Stimulated activated naive CD8-positive, alpha-beta T cell treated with anti-CD3 and anti-CD28 coated beads, Interleukin-15, Interleukin-2, amounts not matched to agents 100 U/mL and 50 U/mL, for 24 hours (primary cell): Measurements from ENCODE around the gene RNF144A.
"Not testable (repeated sequence)": the region's sequence is repeated elsewhere in the genome, so short reads cannot be mapped to it uniquely, and the experiment has no call there.

Source experiments
- ATAC-seq: fragments of 150-1000 bp; cut with Tn5 transposase; one replicate; pipeline ENCODE4 v1.10.0; 2021
- DNase-seq: peaks from one replicate; pipeline ENCODE4 v3.0.0; 2021

Gene RNF144A

DNA sequence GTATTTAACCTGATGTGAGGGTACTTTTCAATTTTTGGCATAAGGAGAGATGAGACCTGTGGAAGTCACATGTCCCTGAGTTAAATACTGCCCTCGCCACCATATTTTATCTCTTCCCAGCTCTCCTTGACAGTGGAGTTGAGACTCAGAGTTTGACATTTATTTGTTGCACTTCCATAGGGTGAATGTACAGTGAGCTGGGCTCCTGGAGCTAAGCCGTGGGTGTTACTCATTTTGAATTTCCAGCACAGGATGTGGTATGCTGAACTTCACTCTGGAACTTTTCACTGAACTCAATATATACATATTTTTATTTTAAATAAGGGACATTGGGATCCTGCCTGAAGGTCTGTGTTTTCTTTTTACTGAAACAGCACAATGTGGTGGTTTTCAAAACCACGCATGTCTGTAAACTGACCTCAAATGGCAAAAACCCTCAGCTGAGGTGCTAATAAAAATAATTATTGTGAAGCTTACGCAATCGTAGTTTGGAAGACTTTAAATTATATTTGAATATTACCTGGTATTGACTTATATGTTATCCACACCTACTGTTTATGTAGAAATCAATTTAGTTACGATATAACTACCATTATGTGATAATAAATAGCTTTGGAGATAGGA, 12.1 kb downstream of the RNF144A start:
- DNase-seq (no peak), ATAC-seq (peak; percentile 72)

DNA sequence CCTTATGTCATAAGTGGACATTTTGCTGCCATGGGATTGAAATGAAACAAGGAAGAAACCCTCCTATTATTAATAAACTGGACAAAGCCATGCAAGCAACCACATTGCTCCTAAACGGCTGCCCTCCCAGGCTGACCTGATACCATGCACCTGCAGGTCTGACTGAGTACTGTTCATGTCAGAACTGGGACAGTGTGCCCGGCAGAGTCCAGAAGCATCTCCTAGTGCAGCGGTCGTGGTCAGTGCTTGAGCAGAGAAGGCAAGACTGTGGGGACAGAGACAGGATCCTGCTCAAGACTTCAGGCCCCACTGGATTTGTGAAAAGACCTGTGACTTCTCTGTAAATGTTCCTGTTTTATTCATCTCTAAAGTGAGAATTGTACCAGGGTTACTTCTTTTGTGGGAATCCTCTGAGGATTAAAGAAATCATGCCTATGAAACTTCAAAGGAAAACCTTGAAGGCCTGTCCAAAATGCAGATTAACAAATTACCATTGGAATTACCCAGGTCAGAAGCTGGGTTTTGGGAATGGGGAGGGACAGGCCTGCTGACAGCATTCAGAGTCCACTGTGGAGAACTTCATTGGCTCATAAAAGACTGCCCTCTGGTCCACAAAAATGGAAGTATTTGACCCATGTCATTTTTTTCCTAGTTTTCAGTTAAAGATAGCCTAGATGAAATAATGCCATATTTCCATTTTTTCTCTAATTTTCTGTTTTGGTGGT, 13.9 kb downstream of the RNF144A start:
- DNase-seq: no peak
- ATAC-seq: no peak

GRCh38 chr2:6931753-6932152, 14.5 kb downstream of the RNF144A start:
- DNase-seq (no peak), ATAC-seq (no peak)

GRCh38 chr2:6932206-6932605, 15.0 kb downstream of the RNF144A start:
- no peak for DNase-seq
- no peak for ATAC-seq

DNA sequence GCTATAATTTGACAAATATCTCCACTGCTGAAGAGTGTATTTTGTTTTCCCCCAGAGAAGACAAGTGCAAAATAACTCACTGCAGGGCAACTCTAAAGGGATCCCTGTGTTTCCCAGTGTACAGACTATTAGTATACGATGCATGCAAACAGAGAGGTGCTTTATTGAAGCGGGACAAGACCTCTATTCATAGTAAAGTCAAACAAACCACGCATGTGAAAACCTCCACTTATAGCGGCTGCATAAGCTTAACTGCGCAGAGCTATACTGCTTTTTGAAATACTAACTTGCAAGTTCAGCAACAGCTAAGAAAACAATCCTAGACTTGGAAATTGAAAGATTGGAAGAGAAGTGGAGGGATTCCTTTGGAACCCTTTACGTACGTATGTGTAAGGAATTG, 15.6 kb downstream of the RNF144A start:
- DNase-seq (no peak), ATAC-seq (no peak)

GRCh38 chr2:6933911-6934310, 16.7 kb downstream of the RNF144A start:
- no peak for DNase-seq
- ATAC-seq: no peak

DNA sequence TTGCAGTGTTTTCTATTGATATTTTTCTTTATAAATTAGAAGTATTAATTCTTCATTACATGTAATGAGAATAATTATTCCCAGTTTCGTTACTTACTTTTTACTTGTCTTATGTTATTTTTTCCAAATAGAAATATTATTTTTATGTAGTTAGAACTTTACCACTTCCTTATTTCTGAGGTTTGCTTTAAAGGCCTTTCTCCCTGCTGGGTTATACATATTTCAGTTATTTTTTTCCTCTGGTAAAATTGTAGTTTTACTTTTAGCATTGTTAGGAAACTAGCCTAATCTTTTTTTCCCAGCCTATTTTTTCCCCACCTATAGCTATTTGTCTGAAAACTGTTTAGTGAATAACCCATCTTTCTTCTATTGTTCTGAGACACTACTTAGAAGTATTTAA, 17.1 kb downstream of the RNF144A start:
- no peak for ATAC-seq

DNA sequence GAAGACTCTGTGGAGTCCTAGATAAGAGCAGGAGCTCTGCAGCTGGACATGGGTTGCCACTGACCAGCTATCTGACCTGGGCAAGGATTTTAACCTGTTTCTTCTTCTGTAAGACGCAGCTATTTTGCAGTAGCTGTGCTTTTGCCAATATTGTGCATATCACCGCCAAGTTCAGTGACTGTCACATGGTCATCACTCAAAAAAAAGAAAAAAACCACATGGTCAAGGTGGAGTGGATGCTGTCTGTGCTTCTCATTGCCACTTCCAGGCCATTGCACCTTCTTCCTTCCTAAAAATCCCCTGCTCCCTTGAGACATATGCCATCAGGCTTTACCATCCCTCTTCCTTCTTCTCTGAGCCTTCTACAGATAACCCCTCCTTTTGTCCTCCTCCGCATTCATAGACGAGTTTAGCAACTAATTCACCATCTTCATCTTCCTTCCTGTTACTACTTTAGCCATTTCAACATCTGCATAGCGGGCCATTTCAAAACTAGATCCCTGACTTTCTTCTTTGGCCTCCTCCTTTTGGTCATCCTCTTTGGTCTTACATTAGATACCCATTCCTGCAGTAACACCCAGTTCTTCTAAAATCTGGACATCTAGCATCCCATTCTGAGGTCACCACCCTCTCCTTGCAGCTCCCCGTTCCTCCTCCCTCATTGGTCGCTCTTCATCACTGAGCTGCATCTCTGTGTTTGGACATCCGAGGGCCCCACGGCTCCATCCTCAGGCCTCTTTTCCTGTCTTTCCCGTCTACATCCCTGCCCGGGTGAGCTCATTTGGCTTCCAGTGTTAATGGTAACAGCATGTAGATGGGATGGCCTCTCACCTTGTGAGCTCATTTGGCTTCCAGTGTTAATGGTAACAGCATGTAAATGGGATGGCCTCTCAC, 17.8 kb downstream of the RNF144A start:
- ATAC-seq: no peak
- DNase-seq: no peak

More for the DNA sequence above, 17.1 kb downstream of the RNF144A start:
- DNase-seq: no peak

GRCh38 chr2:6935652-6936020, 18.4 kb downstream of the RNF144A start:
- DNase-seq, ATAC-seq: not testable (repeated sequence)

DNA sequence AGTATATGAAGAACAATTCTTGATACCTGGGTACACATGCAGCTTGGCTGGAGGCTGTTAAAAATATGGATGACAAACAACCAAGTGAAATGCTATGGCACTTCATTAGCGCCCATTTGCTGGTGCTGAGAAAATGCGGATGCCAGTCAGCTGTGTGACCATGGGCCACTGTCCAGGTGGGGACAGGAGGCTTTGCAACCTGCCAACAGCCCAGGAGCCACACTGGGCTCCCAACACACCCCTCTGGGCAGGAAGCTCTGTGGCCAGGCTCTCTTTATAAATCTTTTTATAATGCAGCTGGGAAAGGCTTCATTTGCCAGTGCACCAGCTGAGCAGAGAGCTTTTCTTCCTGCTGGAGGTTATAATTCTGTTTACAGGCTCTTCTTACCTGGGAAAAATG, 19.9 kb downstream of the RNF144A start:
- no peak for DNase-seq
- no peak for ATAC-seq

DNA sequence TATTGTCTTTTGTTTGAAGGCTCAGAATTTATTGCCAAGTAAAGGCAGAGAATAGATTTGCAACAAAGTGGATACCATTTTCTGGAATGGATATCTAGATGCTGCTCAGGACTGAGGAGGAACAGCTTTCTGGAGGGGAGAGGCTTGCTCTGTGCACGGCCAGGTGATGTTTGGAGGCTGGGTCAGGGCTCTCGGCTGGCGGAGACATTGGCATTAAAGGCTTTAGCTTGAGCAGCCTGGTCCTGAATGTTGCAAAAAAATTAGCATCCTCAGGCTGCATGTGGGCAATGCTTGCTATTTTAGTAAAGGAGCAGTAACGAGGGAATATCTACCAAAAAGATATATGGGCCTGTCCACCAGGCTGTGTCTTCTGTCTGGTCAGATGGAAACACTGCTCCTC, 20.4 kb downstream of the RNF144A start:
- DNase-seq (no peak), ATAC-seq (no peak)

- no peak for DNase-seq
- no peak for ATAC-seq
These were observed 21.9 kb downstream of the RNF144A start for GRCh38 chr2:6939071-6939470.

- DNase-seq: no peak
- ATAC-seq: no peak
These were observed 23.6 kb downstream of the RNF144A start for GRCh38 chr2:6940820-6941219.

GRCh38 chr2:6941299-6942046, 24.3 kb downstream of the RNF144A start:
- ATAC-seq (no peak), DNase-seq (no peak)

DNA sequence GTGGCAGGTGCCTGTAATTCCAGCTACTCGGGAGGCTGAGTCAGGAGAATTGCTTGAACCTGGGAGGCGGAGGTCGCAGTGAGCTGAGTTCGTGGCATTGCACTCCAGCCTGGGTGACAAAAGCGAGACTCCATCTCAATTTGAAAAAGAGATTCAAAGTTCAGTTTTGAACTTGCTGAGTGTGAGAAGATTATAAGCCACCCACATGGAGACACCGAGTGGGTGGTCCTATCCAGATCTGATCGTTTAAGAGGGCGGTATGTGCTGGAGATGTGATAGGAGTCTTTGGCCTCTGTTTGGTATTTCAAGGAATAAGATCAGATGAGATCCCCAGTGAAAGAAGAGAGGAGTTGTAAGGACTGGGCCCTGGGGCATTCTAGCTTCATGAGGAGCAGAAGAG, 25.6 kb downstream of the RNF144A start:
- DNase-seq: no peak
- ATAC-seq: no peak

DNA sequence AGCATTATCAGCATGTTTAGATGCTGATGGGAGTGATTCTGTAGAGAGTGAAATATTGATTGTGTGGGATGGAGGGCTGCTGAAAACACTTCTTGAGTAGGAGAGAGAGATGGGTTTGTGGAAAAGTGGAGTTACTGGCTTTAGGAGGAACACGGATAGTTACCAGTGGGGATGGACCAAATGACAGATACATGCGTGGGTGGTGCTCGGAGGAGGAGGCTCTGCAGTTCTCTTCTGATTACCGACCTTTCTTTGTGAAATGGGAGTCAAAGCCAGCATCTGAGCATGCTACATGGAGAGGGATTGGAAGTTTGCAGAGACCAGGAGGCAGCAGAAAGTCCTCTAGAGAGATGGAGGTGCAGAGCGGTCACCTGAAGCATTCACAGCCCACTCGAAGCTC, 26.3 kb downstream of the RNF144A start:
- no peak for ATAC-seq
- DNase-seq: no peak

DNA sequence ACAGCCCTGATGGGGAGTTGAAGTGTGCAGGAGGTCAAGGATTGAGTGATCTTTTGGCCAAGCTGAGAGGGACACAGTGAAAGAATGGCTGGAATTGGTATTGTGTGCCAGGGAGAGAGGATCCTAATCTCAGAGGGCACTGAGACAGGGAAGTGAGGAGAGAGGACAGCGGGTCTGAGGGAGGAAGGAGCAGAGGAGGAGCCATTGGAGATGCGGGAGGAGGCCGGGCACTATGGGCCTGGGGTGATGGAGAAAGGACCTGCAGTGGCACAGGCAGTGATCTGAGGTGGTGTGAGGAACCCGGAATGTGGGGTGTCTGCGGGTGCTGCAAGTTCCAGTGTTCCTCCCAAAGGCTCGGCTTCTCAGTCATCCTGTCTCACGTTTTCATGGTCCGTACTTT, 26.8 kb downstream of the RNF144A start:
- no peak for ATAC-seq

DNA sequence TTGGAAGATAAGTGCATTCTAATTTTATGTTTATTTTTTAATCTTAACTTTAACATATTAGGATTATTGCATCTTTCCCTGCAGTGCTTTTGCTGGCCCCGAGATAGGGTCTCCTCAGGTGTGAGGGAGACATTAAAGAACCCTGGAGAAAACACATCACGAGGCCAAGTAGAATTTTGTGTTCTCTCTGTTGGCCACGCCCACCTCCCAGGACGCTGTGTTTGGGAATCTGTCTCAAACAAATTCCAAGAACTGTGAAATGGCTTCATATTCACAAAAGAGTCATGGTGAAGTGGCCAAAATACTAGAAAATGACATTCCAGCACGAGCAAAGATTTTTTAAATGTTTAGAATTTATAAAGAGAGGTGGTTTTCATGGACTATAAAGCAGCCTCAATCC, 27.3 kb downstream of the RNF144A start:
- ATAC-seq (no peak), DNase-seq (no peak)

More for the DNA sequence above, 26.8 kb downstream of the RNF144A start:
- DNase-seq: no peak

- ATAC-seq (peak; percentile 24), DNase-seq (no peak)
These were observed 28.0 kb downstream of the RNF144A start for GRCh38 chr2:6945087-6945813.

- no peak for DNase-seq
- no peak for ATAC-seq
These were observed 28.6 kb downstream of the RNF144A start for GRCh38 chr2:6945821-6946220.

DNA sequence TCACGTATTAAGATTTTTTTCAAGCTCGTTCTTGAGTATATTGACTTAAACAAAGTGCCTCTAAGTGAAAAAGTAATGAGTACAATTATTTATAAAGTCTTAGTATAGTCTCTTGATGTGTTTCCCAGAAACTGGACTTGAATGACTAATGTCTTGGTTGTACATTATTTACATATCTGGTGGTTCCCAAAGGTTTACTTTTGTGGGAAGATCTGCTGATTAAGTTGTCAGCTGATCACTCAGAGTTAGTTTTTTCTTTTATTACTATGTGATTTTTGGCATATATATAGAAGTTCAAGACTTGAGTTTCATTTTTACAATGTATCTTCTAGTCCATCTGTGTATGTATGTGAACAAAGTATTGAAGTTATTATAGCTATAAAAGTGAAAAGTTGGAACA, 29.5 kb downstream of the RNF144A start:
- no peak for DNase-seq
- ATAC-seq: peak; percentile 76
